Chondrocyte (in vitro differentiated cells): Measurements from ENCODE around the gene IL1RL1. TPM values are rescaled to one million over a fixed set of nuclear protein-coding genes. Genes with fewer than 3 reads are reported as not detected.
A peak's percentile ranks its signal among the peaks of the same experiment; 100 is the strongest.

Source experiments
- DNase-seq: peaks from one replicate; pipeline ENCODE4 v3.0.0; 2021; ENCODE audit warnings: mixed read lengths, low spot score
- H3K27ac Mint-ChIP-seq: one replicate; pipeline ENCODE4 v1.8.0; 2021; ENCODE audit warnings: mild to moderate bottlenecking, moderate library complexity, mixed read lengths; ENCODE audit not compliant: unreplicated experiment
- H3K27me3 Mint-ChIP-seq: 2 replicates; pipeline ENCODE4 v1.8.0; 2021; ENCODE audit warnings: low read depth, mixed read lengths
- H3K36me3 Mint-ChIP-seq: 2 replicates; pipeline ENCODE4 v1.8.0; 2021; ENCODE audit warnings: low read depth, mixed read lengths
- H3K4me1 Mint-ChIP-seq: 2 replicates; pipeline ENCODE4 v1.8.0; 2021; ENCODE audit warnings: low read depth, mild to moderate bottlenecking, mixed read lengths
- H3K4me3 Mint-ChIP-seq: one replicate; pipeline ENCODE4 v1.8.0; 2021; ENCODE audit warnings: mild to moderate bottlenecking, moderate library complexity, mixed read lengths; ENCODE audit not compliant: unreplicated experiment
- H3K9me3 Mint-ChIP-seq: 2 replicates; pipeline ENCODE4 v1.8.0; 2021; ENCODE audit warnings: low read depth, mixed read lengths
- CTCF ChIP-seq: fragments of 200-600 bp; sonication (generic); IDR thresholded peaks from 2 replicates; pipeline ENCODE4 v1.5.0; 2021; ENCODE audit warnings: antibody characterized with exemption, mild to moderate bottlenecking, moderate library complexity
- total RNA-seq: library from RNA; stranded (reverse); gene quantifications from 3 replicates; pipeline ENCODE4 v1.2.1, GENCODE V29; 2021

The IL1RL1 gene
- total RNA-seq, 1 donor from 2014 or later: not detected

DNA sequence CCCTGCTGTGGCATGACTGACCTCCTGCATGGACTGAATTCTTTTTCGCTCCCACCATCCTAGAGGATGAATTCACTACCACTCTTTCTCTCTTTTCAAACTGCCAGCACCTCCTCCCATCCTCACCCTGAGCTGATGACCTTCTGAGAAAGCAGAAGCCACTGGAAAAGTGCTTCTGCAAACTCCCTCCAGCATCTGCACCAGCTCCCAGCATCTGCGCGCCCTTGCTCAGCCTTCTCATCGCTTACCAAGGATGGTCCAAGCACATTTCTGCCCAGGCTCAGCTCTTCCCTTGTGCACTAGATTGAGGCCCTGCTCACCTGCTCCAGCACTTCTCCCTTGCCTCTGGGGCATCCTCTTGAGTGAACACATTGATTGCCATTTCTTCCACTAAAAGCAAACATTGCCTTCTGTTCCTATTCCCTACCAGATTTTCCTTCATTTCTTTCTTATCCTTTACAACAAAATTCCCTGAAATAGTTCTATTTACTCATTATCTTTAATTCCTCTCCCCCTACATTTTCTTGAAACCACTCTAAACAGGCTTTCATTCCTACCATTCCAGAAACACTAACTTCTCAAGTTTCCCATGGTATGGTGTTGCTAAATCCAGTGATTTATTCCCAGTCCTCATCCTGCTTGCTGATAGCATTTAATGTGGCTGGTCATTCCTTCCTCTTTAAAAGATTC is 42.7 kb upstream of the IL1RL1 start:
- DNase-seq: no peak
- Mint-ChIP-seq H3K27me3 (peaks cover 12% of the 10 kb centered on the region), H3K4me1 (no peaks in the 10 kb centered on the region), H3K9me3 (no peaks in the 10 kb centered on the region), H3K27ac (no peak overlapping the region), H3K4me3 (no peak overlapping the region), H3K36me3 (no peaks in the 10 kb centered on the region)
- TF ChIP-seq CTCF: no peak

DNA sequence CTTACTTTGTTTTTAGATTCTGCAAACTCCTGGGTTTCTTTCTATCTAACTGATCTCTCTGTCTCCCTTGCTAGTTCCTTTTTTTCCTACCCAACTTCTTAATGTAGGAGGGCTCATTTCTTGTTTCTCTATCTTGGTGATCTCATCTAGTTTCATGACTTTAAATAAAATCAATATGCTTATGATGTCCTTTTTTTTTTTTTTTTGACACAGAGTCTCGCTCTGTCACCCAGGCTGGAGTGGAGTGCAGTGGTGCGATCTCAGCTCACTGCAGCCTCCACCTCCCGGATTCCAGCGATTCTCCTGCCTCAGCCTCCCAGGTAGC is 42.2 kb upstream of the IL1RL1 start:
- H3K4me1 Mint-ChIP-seq: no peaks in the 10 kb centered on the region
- no peaks in the 10 kb centered on the region for H3K9me3 Mint-ChIP-seq
- no peak for TF ChIP-seq CTCF
- no peaks in the 10 kb centered on the region for H3K36me3 Mint-ChIP-seq
- no peak overlapping the region for H3K4me3 Mint-ChIP-seq
- DNase-seq: no peak
- H3K27ac Mint-ChIP-seq: no peak overlapping the region
- peaks cover 12% of the 10 kb centered on the region for H3K27me3 Mint-ChIP-seq

DNA sequence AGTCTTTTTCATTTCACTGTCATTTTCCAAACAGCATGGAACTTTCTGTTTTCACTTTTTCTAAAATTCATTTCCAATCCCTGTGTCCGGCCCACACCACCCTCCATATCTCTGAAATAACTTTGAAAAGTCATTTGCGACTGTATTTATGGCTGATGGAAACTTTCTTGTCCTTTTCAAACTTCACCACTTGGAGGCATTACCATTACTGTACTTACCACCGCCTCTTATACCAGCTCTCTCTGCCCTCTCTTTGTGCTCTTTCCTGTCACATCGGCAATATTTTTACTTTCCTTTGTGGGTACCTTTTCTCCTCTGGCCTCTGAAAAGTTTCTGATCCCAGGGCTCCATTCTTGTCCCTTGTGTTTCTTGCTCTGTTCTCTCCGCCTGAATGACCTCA is 39.5 kb upstream of the IL1RL1 start:
- Mint-ChIP-seq H3K4me3 (no peak overlapping the region), H3K27me3 (peaks cover 29% of the 10 kb centered on the region), H3K36me3 (no peaks in the 10 kb centered on the region), H3K9me3 (no peaks in the 10 kb centered on the region), H3K27ac (no peak overlapping the region), H3K4me1 (no peaks in the 10 kb centered on the region)
- no peak for DNase-seq
- peak; percentile 15 for TF ChIP-seq CTCF

DNA sequence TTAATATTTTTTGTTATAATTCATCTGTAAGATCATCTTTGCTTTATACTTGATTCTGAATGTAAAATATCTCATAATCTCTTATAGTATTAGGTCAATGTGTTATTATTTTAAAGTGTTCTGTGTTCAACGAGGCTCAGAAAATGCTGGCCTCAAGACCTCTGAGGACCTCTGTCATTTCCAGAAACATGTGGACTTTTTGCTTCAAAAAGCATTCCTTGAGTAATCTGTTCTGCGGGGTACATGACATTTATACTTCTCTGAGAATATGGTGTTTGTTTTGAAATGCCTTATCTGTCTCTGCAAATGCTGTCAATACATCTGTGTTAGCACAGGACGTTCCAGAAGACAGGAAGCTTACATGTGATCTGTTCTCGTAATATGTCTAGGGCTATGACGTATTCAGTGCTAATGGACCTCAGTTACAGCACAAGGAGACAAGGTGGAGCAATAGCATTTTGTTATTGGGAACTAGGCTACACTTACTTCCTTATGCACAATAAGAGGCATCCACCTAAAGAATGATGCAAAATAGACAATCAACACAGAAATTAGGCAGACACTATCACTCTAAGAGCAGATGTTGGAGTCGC is 37.6 kb upstream of the IL1RL1 start:
- Mint-ChIP-seq H3K4me3 (no peak overlapping the region), H3K9me3 (no peaks in the 10 kb centered on the region), H3K4me1 (no peaks in the 10 kb centered on the region), H3K36me3 (no peaks in the 10 kb centered on the region), H3K27me3 (peaks cover 32% of the 10 kb centered on the region), H3K27ac (no peak overlapping the region)
- no peak for TF ChIP-seq CTCF
- no peak for DNase-seq

GRCh38 chr2:102276549-102277201 is 34.7 kb upstream of the IL1RL1 start:
- TF ChIP-seq CTCF: no peak
- Mint-ChIP-seq H3K9me3 (no peaks in the 10 kb centered on the region), H3K4me1 (no peaks in the 10 kb centered on the region), H3K4me3 (no peak overlapping the region), H3K36me3 (no peaks in the 10 kb centered on the region), H3K27ac (no peak overlapping the region), H3K27me3 (peaks cover 30% of the 10 kb centered on the region)
- no peak for DNase-seq
